Measurements from ENCODE around the gene CCT5.

The CCT5 gene
- total RNA-seq: 122 to 393 (median 145) reads per million in 4 experiments

DNA sequence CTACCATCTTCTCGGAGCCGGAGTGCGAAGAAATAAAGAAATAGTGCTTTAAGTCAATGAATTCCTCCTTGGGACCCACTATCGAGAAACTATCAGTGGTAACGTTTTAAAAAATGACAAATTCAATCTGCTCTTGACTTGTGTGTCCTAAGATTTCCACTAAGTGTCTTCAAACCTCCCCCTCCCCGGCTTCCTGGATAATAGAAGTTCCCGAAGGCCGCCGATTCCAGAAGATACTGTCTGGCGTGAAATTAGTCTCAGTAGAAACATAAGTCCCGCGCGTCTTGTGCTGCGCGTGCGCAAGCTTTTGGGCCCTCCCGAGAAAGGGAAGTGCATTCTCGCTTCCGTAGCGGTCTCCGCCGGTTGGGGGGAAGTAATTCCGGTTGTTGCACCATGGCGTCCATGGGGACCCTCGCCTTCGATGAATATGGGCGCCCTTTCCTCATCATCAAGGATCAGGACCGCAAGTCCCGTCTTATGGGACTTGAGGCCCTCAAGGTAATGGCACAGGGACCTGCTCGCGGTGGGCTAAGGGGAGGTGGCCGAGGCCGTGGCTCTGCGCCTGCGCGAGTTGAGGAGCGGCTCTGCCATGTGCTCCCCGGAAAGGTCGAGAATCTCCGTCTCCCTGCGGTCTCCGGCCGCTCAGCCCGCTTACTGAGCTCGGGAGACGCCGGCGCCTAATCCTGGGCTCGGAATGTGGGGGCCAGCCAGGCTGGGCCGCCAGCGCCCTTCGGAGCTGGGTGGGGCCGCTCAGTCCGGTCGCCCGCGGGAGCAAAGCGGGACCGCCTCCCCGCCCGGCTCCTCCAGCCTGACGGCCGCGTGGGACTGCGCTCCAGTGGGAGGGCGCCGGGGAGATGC is at the start of gene CCT5:
Gene CCT5, plus strand, starts transcription at position 333 of the 858 bp plus-strand sequence. Its CDS starts 61 bp downstream, at position 394.
- DNase-seq: peak; percentile 83

DNA sequence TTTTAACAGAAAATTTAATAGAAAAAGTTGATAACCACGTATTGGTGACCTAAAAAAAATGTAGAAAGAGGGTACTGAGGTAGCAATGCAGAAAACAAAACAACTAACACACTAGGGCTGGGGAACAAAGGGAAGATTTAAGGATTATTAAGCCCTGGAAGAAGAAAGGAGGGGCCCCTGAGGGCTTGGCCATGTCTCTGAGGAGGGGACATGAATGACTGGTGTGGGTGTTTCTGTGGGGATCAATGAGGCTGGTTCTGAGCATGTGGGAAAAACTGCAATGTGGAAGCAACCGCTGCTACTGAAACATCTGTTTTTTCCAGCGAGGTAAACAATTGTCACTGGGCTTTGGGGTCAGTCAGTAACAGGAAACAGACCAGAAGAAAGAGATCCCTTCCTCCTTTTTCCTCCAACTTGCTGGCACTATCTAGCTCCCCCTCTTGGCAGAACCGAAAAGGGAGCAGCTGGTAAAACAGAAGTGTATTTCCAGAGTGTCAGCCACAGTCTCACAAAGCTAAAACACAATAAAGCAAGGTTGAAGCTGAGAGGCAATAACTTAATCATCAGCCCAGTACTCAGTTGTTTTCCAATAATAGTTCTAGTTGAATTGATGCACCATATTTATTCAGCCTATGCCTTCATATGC is 48.7 kb upstream of the CCT5 start:
- no peak for DNase-seq

DNA sequence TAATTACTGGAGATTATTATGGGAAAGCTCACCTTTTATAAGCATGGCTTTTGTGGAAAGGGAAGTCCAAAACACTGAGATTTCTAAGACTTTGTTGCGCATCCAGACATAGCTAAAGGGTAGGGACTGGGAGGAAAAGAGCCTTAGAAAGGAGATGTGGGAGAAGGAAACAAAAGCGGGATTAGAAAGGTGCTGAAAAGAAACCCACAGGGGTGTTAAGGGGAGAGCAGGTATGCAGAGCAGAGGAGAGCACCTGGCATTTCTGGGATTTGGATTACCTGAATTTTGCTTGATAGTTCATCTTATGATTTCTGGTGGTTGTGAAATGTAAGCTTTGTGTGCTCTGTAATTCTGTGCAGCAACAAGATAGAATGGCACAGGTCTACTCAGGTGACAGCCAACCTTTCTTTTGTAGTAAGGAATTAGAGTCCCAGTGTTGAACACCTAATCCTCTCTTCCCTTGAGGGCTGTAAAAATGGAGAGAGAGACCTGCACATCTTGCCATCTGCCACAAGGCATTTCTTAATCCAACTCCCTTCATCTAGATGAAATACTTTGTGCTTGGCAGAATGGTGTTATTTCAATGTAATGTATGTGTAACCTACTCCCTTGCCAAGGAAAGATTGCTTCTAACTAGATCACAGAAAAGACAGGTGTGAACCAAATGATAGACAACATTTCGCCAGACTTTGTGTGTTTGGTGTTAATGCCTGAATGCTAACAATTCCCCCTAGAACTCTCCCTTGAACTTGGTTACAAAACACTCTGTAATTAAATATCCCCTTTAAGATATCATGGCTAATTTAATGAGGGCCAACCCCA is 47.8 kb upstream of the CCT5 start:
- DNase-seq: no peak

DNA sequence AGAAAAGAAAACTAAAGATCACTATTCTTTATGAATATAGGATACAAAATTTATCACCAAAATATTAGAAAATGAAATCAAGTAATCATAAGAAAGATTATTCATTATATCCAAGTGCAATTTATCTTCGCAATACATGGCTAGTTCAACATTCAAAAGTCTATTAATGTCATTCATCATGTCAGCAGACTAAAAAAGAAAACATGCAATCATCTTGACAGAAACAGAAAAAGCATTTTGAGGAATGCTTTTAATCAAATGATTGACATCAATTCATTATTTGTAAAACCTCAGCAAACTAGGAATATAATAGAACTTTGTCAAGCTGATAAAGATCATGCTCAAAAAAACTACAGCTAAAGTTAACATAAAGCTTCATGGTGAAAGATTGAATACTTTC is 41.1 kb upstream of the CCT5 start:
- DNase-seq: no peak

DNA sequence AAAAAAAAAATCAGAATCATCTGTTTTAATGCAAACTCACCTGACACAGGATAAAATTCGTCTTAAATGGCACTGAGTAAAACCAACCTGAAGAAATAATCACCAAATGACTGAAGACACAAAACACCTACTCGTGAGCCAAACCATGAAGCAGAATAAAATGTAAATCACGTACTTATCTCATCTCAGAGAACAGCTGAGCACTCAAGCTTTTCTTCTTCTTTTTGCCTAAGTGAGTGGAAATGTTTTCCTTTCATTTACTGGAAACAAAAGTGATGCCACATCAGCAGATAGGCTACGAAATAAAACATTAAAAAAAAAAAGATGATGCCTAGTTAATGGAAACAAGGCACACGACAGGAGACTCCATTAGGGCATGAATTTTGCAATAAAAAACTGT is 36.8 kb upstream of the CCT5 start:
- no peak for DNase-seq

DNA sequence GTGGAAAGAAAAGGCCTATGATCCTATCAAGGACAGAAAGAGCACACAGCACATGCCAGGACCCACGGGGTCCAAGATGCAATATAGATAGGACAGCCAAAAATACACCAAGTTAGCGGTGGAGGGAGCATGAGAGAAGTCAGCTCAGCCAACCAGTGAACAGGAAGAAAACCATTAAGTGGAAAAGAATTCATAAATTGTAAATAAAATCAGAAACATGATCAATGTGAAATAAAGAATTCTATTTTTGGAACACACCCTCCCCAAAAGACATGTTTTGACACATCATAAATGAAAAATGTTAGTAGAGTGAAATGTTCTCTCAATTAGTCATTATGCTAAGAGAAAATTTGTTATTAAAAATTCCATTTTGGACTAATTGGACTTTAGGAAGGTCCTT is 36.0 kb upstream of the CCT5 start:
- no peak for DNase-seq

DNA sequence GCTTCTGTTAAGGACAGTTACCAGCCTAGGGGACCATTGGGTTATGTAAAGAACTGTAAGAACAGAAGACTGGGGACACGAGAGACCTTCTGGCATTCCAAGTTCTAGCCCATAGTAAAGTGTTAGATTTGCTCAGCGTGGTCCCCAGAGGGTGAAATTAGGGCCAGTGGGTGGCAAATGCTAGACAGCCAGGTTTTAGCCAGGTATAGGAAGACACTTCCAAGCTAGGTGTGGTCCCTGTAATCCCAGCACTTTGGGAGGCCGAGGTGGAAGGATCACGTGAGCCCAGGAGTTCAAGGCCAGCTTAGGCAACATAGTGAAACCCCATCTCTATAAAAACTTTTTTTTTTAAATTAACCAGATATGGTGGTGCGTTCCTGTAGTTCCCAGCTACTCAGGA is 34.7 kb upstream of the CCT5 start:
- no peak for DNase-seq

DNA sequence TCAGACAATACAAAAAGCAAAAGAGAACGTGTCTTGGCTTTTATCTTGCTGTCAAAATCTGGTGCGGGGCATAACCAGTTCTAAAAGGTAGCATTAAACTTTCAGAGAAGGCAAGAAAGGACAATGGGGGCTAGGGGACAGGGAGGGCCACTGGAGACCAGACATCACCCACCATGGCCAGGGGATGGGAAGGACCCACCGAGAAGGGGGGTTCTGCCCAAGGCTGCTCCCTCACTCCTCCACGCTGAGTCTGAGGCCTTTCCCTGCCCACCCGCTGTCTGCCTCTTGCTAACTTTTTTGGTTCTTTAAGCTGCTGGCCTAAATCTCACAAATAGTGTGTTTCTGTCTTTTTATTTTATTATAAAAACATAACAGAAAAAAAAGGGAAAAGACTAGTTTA is 34.0 kb upstream of the CCT5 start:
- no peak for DNase-seq

DNA sequence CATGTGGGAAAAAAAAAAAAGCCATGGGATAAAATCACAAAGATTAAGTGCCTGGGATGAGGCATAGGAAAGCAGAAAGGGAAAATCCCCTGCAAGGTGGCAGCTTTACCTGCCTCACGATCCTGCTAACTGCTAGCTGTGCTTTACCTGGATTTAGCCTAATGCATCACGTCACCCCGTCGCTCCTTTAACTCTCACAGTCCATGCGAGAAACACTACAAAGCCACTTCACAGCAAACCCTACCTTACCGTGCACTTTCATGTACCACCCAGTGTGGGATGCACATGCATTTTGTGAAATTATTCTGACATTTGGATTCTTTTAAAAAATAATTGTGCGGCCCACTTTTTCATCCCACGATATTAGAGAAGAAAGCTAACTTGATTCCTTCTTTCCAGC is 31.4 kb upstream of the CCT5 start:
- DNase-seq: no peak

DNA sequence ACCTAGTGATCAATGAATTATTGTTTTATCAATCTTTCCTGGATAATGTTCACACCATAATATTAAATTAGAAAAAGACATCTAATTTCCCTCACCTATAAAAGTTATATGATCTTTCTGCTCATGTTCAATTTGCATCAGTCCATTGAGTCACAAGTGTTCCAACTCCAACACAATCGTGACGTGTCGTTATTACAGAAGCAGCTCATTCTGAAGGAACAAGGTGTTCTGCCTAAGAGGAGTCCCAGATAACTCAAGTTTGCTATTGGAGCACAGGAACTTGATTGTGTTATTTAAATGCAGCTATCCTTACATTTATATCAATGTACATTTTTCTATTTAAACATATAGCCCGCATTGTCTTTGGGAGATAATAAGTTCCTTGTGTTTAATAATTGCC is 31.0 kb upstream of the CCT5 start:
- DNase-seq: no peak

DNA sequence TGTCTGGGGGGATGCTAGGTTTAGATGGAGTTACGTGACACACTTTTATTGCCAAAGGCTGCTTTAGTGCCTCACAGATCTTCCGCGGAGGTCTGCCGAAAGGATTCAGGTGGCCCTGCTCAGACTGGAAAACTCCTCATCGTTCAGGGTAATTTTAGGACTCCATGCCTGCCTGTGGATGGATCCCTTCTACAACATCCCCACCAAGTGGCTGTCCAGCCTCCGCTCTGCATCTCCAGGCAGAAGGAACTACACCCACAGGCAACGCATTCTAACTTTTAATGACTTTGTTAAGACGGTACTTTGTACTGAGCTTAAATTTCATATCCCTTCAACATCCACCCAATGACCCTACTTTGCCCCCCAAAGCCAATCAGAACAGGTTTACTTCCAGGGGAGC is 29.8 kb upstream of the CCT5 start:
- no peak for DNase-seq

DNA sequence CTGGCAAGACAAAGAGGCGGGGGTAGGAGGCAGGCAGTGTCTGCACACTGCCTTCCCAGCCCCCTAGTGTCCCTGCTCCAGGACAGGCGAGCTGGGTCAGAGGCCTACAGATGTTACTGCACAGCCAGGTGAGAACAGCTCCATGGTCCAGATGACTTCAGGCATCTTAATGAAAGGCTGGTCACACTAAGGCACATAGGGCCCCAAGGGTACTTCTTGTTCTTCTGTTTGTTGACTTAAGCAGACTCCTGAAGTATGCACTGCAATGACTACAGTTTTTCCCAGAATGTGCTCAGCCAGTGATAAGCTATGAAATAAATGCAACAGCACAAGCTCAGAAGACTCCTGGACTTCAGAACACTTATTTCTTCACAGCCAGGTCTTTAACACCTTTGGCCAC is 27.8 kb upstream of the CCT5 start:
- DNase-seq: no peak

DNA sequence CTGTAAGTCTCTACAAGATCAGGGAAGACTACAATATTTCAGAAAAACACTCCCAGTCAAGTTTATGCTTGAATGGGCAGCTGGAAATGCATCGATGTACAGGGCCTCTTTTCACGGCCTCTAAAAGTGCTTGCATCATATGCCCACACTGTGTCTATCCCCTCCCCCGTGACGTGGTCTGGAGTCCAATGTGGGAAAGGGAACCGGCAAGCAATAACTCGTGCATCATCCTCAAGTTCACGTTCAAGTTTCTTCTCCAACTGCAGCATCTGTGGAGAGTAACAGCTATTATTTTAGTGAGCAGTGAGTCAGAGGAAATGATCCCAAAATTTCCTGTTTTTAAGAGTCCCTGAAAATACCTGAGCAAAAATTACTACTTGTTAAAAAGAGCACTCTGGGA is 22.7 kb upstream of the CCT5 start:
- DNase-seq: no peak

DNA sequence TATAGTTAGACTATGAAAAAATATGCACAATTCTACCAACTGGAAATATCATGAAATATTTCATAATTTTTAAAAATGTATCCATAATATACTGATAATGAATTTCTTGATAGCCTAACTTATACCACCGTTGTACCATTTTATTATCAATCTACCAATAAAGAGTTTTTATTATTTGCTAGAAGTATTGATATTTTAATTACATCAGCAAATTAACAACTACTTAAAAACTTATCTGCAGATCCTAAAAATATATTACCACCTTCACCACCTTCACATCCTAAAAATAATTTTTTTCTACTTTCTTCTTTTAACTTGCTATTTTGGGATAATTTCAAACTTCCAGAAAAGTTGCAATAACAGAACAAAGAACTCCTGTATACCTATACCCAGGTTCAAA is 21.8 kb upstream of the CCT5 start:
- DNase-seq: no peak

DNA sequence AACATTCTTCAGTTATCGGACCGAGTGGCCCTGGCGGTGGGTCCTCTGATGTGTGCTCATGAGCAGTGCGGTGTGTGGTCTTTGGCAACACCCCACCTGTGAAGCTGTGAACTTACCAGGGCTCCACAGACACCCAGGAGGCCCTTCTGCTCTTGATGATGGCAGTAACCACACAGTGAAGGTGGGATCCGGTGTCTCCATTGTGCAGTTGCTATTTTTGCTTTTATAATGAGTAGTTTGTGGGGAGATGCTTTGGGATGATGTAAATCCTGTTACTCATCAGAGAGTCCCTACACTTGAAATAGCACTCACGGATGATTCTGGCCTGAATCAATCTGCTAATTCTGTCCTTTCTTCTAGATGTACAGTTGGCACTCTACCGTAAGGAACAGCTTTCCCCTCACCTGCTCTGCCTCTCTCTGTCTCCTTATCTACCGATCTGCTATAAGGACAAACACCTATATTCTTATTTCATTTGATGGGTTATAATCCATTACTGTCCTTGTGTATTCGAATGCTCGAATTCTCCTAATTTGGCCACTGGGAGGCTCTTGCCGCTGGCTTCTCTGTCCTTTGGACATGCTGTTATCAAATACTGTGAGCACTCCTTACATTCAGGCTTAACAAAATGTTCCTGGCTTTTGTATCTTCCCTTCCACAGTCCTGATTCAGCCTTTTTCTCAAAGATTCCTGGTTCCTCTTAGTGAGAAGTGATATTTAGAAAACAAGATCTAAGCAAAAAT is 20.6 kb upstream of the CCT5 start:
- no peak for DNase-seq

DNA sequence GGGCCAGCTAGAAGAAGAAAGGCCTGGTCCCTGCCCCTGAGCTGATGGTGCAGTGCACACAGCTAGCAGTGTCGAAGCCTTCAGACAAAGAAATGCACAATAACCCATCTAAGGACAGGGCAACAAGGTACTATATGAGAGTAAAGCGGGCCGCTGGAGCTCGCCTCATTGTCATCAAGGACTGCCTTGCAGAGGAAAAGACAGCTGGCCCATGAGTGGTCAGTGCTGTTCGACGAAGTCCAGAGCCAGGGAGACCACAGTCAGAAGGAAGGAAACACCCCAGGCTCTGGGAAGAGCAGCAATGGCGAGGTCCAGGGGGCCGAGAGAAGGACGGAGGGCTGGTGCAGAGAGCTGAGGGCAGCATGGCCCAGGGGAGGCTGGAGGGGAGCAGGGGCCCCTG is 17.7 kb upstream of the CCT5 start:
- DNase-seq: no peak

DNA sequence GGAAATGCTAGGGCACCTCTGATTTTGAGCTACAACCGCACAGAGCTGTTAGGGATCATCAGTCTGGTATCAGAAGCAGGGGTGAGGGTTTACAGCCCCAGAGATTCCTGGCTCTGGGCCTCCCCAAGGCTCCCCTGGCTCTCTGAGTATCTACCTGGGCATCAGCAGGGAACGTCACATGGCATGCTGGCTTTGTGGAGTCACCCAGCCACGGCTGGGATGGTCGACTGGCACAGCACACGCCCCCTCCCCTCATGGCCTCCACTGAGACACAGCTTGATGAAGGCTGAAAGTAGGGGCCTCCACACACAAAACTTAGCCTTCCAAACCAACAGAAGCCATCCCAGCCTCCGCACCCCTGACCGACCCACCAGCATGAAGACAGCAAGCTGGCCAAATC is 17.1 kb upstream of the CCT5 start:
- no peak for DNase-seq

DNA sequence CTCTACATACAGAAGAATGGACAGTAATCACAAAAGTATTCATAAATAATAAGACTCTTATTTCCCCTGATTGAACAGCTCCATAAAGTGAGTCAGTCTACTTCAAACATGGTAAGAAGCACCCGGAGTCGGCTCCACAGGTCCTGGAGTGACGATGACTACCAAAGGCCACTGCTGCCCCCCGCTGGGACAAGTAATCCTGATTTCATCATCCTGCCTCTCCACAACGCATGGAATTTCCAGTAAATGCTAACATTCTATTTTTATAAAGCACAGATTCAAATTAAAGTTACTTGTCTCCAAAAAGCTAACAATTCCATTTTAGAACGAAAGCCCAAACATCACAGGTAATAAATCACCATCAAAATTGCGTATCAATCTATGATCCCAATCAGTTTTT is 16.6 kb upstream of the CCT5 start:
- DNase-seq: no peak

DNA sequence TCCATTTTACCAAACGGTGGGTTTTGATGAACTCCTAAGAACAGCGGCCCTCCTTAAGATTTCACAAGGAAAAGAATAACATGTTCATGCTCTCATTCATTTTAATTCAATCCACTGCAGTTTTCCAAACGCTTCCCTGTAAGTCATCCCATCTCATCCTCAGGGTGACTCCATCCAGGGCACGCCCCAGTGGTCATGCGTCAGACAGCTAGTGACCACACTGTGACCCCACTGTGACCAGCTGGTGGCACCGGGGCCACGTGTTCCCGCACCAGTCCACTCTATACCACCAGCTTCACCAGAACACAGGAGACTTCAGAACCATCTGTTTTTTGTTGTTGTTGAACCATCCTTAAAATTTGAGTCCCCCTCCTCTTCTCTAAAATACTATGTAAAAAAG is 14.7 kb upstream of the CCT5 start:
- no peak for DNase-seq

DNA sequence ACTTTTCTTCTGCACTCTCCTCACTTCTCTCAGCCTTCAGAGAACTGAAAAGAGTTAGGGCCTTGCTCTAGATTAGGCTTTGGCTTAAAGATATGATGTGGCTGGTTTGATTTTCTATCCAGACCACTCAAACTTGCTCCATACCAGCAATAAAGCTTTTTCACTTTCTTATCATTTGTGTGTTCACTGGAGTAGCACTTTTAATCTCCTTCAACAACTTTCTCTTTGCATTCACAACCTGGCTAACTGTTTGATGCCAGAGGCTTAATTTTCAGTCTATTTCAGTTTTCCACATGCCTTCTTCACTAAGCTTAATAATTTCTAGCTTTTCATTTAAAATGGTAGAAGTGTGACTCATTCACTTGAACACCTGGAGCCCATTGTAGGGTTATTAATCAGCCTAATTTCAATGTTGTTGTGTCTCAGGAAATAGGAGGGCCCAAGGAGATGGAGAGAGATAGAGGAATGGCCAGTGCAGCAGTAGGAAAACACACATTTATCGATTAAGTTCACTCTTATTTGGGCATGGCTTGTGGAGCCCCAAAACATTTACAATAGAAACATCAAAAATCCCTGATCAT is 6.3 kb upstream of the CCT5 start:
- DNase-seq: no peak

DNA sequence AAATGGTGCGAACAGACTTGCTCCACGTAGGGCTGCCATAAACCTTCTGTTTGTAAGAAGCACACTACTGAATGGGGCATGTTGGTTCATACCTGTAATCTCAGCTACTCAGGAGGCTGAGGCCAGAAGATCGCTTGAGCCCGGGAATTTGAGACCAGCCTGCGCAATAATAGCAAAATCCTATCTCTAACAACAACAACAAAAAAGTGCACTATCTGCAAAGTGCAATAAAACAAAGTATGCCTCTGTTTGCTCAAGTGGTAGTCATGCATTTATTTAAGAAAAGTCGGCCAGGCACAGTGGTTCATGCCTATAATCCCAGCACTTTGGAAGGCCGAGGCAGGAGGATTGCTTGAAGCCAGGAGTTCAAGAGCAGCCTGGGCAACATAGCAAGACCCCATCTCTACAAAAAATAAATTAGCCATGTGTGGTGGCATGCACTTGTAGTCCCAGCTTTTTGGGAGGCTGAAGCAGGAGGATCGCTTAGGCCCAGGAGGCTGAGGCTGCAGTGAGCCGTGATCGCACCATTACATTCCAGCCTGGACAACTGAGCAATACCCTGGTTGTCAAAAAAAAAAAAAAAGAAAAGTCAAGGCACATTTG is 5.6 kb upstream of the CCT5 start:
- no peak for DNase-seq

DNA sequence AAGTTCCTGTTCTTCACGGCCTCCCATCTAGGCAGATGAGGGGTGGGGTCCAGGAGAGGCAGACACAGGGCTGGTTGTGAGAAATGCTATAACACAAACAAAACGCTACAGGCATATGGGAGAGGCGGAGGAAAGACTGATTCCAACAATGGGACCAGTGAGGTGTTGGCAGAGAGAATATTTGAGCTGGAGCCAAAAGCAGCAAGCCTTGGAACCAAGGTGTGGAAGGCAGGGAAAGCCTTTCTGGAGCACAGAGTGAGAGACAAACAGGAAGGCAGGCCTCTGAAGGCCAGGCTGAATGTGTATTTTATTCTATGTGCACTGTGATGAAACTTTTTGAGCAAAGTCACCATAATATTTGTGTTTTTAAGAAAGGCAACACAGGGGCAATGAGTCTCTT is 3.3 kb upstream of the CCT5 start:
- no peak for DNase-seq

All from effector CD8-positive, alpha-beta T cell (primary cell).